ENCODE measurements around the gene FSHR.

Gene FSHR

DNA sequence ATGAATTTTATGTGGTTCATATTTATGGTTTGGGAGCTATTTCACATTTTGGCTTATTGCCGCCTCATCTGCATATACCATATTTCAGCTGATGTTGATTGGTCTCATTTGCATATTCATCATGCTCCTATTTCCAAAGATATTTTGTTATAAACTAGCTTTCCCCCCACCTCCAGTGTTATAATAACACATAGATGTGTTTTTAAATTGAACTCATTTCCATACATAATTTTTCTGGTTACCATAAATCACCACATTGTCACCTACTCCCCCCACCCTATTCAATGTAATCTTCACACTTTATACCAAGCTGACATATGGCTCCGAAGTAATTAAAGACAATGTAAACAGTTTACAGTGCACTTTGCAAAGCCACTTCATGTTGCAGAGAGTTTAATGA, 101.2 kb downstream of the FSHR start:
- Histone ChIP-seq H3K27ac (no peak overlapping the region), H3K36me3 (ENCODE audit: insufficient read depth, low read length) (no peaks in the 10 kb centered on the region)
- no peak for TF ChIP-seq FOXP2 (optimal IDR thresholded peaks at IDR 0.05; ENCODE audit: control extremely low read depth, extremely low read length, insufficient read depth)
- TF ChIP-seq EZH2 (IDR thresholded peaks at IDR 0.05), result no peak
- no peak for TF ChIP-seq POLR2AphosphoS5 (IDR thresholded peaks at IDR 0.05; ENCODE audit: borderline replicate concordance, low read depth, low read length)

GRCh38 chr2:49050265-49050664, 104.0 kb downstream of the FSHR start:
- no peak for DNase-seq (ENCODE audit: low read depth, low spot score)
- H3K4me3 ChIP-seq, result no peak overlapping the region
- H3K27ac ChIP-seq, result no peak overlapping the region
- no peak overlapping the region for H3K9ac ChIP-seq (ENCODE audit: insufficient read length)
- no peaks in the 10 kb centered on the region for H3K9me3 ChIP-seq (ENCODE audit: low read depth, low read length)
- TF ChIP-seq EZH2 (IDR thresholded peaks at IDR 0.05) (no peak), POLR2AphosphoS5 (IDR thresholded peaks at IDR 0.05; ENCODE audit: borderline replicate concordance, low read depth, low read length) (no peak), FOXP2 (optimal IDR thresholded peaks at IDR 0.05; ENCODE audit: control extremely low read depth, extremely low read length, insufficient read depth) (no peak)
- no peaks in the 10 kb centered on the region for H3K36me3 ChIP-seq (ENCODE audit: insufficient read depth, low read length)

More for the DNA sequence above, 101.2 kb downstream of the FSHR start:
- Histone ChIP-seq H3K9ac (ENCODE audit: insufficient read length) (no peak overlapping the region), H3K9me3 (ENCODE audit: low read depth, low read length) (peaks cover 2% of the 10 kb centered on the region), H3K4me3 (no peak overlapping the region)
- no peak for DNase-seq (ENCODE audit: low read depth, low spot score)

DNA sequence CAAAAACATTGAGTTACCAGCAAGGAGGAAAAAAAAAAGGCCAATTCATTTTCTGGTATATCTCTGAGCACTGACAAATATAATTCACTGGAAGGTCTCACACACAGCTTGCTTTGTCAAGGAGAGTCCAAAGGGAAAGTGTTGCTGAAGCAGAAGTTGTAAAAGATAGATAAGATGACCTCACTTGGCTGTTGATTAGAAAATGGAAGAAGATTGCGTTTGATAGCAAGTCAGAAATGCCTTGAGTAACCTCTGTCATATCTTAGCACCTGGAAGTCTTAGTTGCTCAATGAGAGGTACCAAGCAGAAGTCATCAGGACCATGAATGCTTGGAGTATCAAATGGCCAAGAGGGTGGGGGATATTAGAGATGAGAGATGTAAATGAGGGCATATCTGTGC, 105.2 kb downstream of the FSHR start:
- H3K27ac ChIP-seq, result no peak overlapping the region
- H3K36me3 ChIP-seq (ENCODE audit: insufficient read depth, low read length), result no peaks in the 10 kb centered on the region
- no peaks in the 10 kb centered on the region for H3K9me3 ChIP-seq (ENCODE audit: low read depth, low read length)
- H3K9ac ChIP-seq (ENCODE audit: insufficient read length), result no peak overlapping the region
- no peak overlapping the region for H3K4me3 ChIP-seq
- no peak for DNase-seq (ENCODE audit: low read depth, low spot score)
- TF ChIP-seq FOXP2 (optimal IDR thresholded peaks at IDR 0.05; ENCODE audit: control extremely low read depth, extremely low read length, insufficient read depth) (no peak), POLR2AphosphoS5 (IDR thresholded peaks at IDR 0.05; ENCODE audit: borderline replicate concordance, low read depth, low read length) (no peak), EZH2 (IDR thresholded peaks at IDR 0.05) (no peak)

DNA sequence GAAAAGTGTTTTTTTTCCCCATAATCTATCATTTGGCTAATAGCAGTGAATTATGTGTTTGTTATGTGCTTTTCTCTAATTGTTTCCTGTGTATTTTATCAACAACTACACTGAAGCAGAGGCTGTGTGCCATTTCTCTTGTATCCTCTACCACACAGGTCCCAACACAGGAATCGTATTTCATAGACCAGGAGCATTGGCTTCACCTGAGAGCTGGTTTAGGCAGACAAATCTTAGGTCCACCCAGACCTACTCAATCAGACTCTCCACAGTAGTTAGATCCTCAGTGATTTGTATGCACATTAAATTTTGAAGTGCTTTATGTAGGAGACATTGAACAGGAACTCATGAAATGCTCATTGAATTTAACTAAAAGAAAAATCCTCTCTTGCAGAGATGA, 109.2 kb downstream of the FSHR start:
- no peaks in the 10 kb centered on the region for H3K9me3 ChIP-seq (ENCODE audit: low read depth, low read length)
- TF ChIP-seq FOXP2 (optimal IDR thresholded peaks at IDR 0.05; ENCODE audit: control extremely low read depth, extremely low read length, insufficient read depth), result no peak
- TF ChIP-seq EZH2 (IDR thresholded peaks at IDR 0.05), result no peak
- no peak for TF ChIP-seq POLR2AphosphoS5 (IDR thresholded peaks at IDR 0.05; ENCODE audit: borderline replicate concordance, low read depth, low read length)
- no peak for DNase-seq (ENCODE audit: low read depth, low spot score)
- no peak overlapping the region for H3K4me3 ChIP-seq
- no peaks in the 10 kb centered on the region for H3K36me3 ChIP-seq (ENCODE audit: insufficient read depth, low read length)
- no peak overlapping the region for H3K27ac ChIP-seq
- H3K9ac ChIP-seq (ENCODE audit: insufficient read length), result no peak overlapping the region

GRCh38 chr2:49044350-49045079, 109.8 kb downstream of the FSHR start:
- Histone ChIP-seq H3K36me3 (ENCODE audit: insufficient read depth, low read length) (no peaks in the 10 kb centered on the region), H3K9ac (ENCODE audit: insufficient read length) (no peak overlapping the region), H3K4me3 (no peak overlapping the region), H3K9me3 (ENCODE audit: low read depth, low read length) (no peaks in the 10 kb centered on the region), H3K27ac (no peak overlapping the region)
- DNase-seq (ENCODE audit: low read depth, low spot score), result no peak
- TF ChIP-seq POLR2AphosphoS5 (IDR thresholded peaks at IDR 0.05; ENCODE audit: borderline replicate concordance, low read depth, low read length) (no peak), FOXP2 (optimal IDR thresholded peaks at IDR 0.05; ENCODE audit: control extremely low read depth, extremely low read length, insufficient read depth) (no peak), EZH2 (IDR thresholded peaks at IDR 0.05) (no peak)

GRCh38 chr2:49043405-49043982, 110.8 kb downstream of the FSHR start:
- DNase-seq (ENCODE audit: low read depth, low spot score), result no peak
- Histone ChIP-seq H3K27ac (no peak overlapping the region), H3K36me3 (ENCODE audit: insufficient read depth, low read length) (no peaks in the 10 kb centered on the region), H3K9me3 (ENCODE audit: low read depth, low read length) (no peaks in the 10 kb centered on the region), H3K9ac (ENCODE audit: insufficient read length) (no peak overlapping the region), H3K4me3 (no peak overlapping the region)
- TF ChIP-seq EZH2 (IDR thresholded peaks at IDR 0.05) (no peak), FOXP2 (optimal IDR thresholded peaks at IDR 0.05; ENCODE audit: control extremely low read depth, extremely low read length, insufficient read depth) (no peak), POLR2AphosphoS5 (IDR thresholded peaks at IDR 0.05; ENCODE audit: borderline replicate concordance, low read depth, low read length) (no peak)

GRCh38 chr2:49042488-49042887, 111.8 kb downstream of the FSHR start:
- Histone ChIP-seq H3K27ac (no peak overlapping the region), H3K4me3 (no peak overlapping the region), H3K9me3 (ENCODE audit: low read depth, low read length) (no peaks in the 10 kb centered on the region), H3K9ac (ENCODE audit: insufficient read length) (no peak overlapping the region), H3K36me3 (ENCODE audit: insufficient read depth, low read length) (no peaks in the 10 kb centered on the region)
- no peak for TF ChIP-seq EZH2 (IDR thresholded peaks at IDR 0.05)
- TF ChIP-seq POLR2AphosphoS5 (IDR thresholded peaks at IDR 0.05; ENCODE audit: borderline replicate concordance, low read depth, low read length), result no peak
- no peak for TF ChIP-seq FOXP2 (optimal IDR thresholded peaks at IDR 0.05; ENCODE audit: control extremely low read depth, extremely low read length, insufficient read depth)
- no peak for DNase-seq (ENCODE audit: low read depth, low spot score)

DNA sequence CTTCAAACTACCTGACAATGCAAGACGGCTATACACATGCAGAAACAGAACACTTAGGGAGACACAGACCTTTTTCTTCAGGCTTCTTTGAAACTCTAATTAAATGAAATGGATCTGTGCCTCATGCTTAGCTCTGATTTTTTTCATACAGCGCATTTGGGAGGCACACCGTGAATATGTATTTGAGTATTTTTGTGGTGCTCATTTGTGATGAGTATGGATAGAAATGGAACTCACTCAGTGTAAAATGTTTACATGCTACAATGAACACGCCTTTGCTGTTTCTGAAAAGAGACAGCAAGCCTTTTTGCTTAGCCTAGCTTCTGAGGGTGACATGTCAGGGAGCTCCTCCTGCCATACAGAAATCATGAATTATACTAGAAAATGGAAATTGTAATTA, 113.3 kb downstream of the FSHR start:
- no peak overlapping the region for H3K27ac ChIP-seq
- H3K9me3 ChIP-seq (ENCODE audit: low read depth, low read length), result no peaks in the 10 kb centered on the region
- H3K4me3 ChIP-seq, result no peak overlapping the region
- no peak for DNase-seq (ENCODE audit: low read depth, low spot score)
- TF ChIP-seq FOXP2 (optimal IDR thresholded peaks at IDR 0.05; ENCODE audit: control extremely low read depth, extremely low read length, insufficient read depth) (no peak), POLR2AphosphoS5 (IDR thresholded peaks at IDR 0.05; ENCODE audit: borderline replicate concordance, low read depth, low read length) (no peak), EZH2 (IDR thresholded peaks at IDR 0.05) (no peak)
- no peak overlapping the region for H3K9ac ChIP-seq (ENCODE audit: insufficient read length)
- H3K36me3 ChIP-seq (ENCODE audit: insufficient read depth, low read length), result no peaks in the 10 kb centered on the region

Measured in SK-N-MC (cell line).